Right ventricle myocardium inferior (tissue), 1 donor: ENCODE results near the gene WDR37. TPM values are rescaled to one million over a fixed set of nuclear protein-coding genes. Genes with fewer than 3 reads are reported as not detected.
A peak's percentile ranks its signal among the peaks of the same experiment; 100 is the strongest.
"Not testable (repeated sequence)": the region's sequence is repeated elsewhere in the genome, so short reads cannot be mapped to it uniquely, and the experiment has no call there.

Experiments
- ATAC-seq: fragments of 200-7000 bp; cut with Tn5 transposase; one replicate; pipeline ENCODE4 v1.9.1; 2020; ENCODE audit warnings: mild to moderate bottlenecking, moderate library complexity
- DNase-seq: peaks from one replicate; pipeline ENCODE4 v3.0.0; 2021; ENCODE audit errors: missing footprints
- intact Hi-C: fragments of 100-400 bp; cut with DNase I; formaldehyde crosslinking; loops from one replicate; pipeline ENCODE4 v1.11.0; 2022
- total RNA-seq: library from RNA; stranded (reverse); fragmentation: NEBNext Ultra II Directional; extraction: Animal tissue kit (Norgen Biotek cat#: 25700); gene quantifications from one replicate; pipeline ENCODE4 v1.2.1, GENCODE V29; 2021
- donor health status: DM: no; HTN: yes; CAD: no; lungs with severe emphysema.

Gene WDR37
- total RNA-seq, 1 donor from 2014 or later = 28.9 TPM

DNA sequence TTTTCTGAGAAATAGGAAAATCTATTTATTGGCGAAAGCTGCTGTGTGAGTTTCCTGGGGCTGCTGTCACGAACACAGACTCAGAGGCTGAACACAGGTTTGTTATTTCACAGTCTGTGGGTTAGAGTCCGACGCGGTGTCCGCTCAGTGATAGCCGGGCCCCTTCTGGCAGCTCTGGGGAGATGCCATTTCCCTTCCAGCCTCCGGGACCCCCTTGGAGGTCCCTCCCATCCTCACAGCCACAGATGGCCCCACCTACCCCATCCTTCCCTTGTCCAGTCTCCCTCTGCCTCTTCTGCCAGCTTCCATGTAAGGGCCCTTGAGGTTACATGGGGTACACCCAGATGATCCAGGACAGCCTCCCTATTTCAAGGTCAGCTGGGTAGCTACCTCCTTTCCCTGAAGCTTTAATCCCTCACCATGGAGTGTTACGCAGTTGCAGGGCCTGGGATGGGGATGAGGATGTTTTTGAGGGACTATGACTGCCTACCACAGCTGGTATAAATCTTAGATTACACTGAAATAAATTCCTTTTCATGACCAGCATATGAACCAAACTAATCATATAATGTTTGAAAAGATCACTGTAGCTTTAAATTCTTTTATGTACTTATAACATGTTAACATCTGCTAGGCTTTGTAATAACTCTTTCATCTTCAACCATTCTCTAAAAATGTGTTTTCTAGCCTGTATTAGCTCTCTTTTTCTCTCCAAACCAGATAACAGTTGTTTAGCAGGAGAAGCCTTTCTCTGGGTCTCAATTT is 98.5 kb downstream of the WDR37 start:
- DNase-seq (no peak), ATAC-seq (no peak)
- intact Hi-C loops = no loop called here

DNA sequence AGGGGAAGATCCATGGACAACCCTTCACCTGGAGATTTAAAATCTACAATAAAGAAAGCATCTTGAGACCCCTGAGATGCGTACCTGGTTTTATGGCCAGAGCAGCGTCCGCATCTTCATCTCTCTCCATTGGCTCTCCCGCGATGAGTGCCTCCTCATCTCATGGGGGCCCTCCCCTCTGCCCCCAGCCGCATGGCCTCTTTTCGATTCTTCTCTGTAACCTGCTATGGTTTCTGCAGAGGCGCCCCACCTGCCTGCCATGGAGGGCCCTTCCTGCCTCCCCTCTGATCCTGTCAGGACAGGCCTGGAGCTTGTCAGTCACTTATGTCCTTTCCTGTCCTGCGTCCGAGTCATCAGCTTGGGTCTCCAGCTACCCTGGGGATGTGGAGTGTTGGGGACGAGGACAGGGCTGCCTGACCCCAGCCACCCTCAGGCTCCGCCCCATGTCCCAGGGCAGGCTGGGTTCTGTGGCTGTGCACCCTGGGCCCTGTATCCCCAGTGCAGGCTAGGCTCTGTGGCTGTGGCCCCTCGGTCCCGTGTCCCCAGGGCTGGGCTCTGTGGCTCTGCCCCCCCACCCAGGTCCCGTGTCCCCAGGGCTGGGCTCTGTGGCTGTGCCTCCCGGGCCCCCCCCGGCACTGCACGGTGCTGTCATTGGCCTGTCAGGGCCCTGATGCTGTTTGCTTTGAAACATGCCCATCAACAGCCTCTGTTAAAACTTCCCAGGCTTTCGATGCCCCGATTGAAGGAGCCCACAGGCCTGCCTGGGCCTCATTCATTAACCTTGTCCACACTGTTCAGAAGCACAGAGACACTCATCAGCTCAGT is 99.8 kb downstream of the WDR37 start:
- DNase-seq = peak; percentile 62
- intact Hi-C loops = no loop called here
- ATAC-seq = peak; percentile 26

DNA sequence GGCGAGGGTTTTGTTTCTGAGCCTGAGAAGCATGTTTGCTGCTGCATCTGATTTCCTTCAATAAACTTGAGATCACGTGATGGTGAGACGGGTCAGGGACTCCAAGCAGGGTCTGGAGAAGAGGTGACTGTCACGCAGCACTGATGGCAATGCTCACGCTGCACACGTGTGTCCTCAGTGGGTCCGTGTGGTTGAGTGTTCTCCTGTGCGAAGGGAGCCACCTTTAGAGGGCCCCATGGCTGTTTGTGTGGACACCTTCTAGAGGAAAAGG is 100.4 kb downstream of the WDR37 start:
- ATAC-seq (no peak), DNase-seq (peak; percentile 45)
- intact Hi-C loops = no loop called here

GRCh38 chr10:1156921-1157614 is 100.9 kb downstream of the WDR37 start:
- intact Hi-C loops = no loop called here
- DNase-seq = no peak
- no peak for ATAC-seq

GRCh38 chr10:1157615-1157933 is 101.4 kb downstream of the WDR37 start:
- intact Hi-C loops = no loop called here
- ATAC-seq (no peak), DNase-seq (no peak)

GRCh38 chr10:1158066-1158465 is 101.9 kb downstream of the WDR37 start:
- no peak for DNase-seq
- intact Hi-C loops = no loop called here
- no peak for ATAC-seq

DNA sequence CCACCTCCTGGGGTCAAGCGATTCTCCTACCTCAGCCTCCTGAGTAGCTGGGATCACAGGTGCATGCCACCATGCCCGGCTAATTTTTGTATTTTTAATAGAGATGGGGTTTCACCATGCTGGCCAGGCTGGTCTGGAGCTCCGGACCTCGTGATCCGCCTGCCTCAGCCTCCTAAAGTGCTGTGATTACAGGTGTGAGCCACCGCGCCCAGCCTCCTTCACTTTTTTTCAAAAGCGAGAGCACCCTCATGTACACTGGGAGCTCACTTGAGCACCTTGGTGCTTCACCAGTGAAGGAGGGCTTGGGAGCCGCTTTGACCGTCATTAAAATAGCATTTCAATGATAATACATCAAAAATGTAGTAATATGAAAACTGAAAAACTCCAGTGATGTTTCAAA is 102.4 kb downstream of the WDR37 start:
- DNase-seq, ATAC-seq, intact Hi-C loops: not testable (repeated sequence)

DNA sequence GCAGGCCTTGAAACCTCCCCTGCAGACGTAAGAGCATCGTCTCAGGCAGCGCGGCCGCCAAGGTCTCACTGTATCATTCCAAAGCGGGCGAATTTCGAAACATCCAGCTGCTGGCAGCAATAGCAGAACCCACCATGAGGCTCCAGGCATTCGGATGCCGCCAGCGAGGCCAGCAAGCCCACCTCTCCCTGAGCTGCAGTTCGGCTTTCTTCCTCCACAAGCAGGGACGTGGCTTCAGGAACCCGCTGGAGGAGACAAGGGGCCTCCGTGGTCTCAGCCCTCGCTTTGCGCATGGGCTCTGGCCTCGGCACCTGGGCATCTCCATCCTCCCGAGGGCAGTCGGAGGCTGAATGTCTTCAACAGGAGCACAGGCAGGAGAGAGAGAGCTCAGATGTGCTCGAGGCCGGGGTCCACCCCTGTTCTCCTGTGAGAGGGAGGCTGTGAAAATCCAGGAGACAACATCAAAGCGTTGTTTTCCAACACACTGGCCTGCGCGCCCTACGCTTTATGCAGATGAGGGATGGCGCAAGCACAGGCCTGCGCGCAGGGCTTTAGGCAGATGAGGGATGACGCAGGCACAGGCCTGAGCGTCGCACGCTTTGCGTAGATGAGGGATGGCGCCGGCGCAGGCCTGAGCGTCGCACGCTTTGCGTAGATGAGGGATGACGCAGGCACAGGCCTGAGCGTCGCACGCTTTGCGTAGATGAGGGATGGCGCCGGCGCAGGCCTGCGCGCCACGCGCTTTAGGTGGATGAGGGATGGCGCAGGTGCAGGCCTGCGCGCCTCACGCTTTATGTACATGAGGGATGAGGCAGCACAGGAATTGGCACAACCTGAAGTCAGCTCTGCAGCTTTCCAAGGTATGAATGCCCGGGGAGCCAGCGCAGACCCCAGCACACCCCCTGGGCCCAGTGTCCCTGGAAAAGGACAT is 103.2 kb downstream of the WDR37 start:
- DNase-seq = peak; percentile 56
- intact Hi-C loops = no loop called here
- ATAC-seq = no peak

GRCh38 chr10:1160561-1161314 is 104.6 kb downstream of the WDR37 start:
- DNase-seq = peak; percentile 50
- intact Hi-C loops = no loop called here
- ATAC-seq = no peak

DNA sequence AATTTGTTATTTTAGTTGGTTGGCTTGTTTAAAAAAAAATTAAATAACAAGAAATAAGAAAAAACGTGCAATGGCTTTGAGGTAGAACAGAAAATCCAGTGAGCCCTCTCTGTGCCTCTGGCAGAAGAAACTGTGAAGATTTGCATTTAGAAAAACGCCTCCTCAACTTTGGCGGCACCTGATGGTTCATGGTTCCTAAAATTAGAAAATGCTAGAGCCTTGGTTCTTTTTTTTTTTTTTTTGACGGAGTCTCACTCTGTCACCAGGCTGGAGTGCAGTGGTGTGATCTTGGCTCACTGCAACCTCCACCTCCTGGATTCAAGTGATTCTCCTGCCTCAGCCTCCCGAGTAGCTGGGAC is 105.1 kb downstream of the WDR37 start:
- intact Hi-C loops, DNase-seq, ATAC-seq: not testable (repeated sequence)

GRCh38 chr10:1162481-1163203 is 106.5 kb downstream of the WDR37 start:
- intact Hi-C loops = no loop called here
- DNase-seq (peak; percentile 45), ATAC-seq (no peak)

- ATAC-seq (no peak), DNase-seq (no peak)
- intact Hi-C loops = no loop called here
Measured at GRCh38 chr10:1163204-1163660, 107.0 kb downstream of the WDR37 start.

DNA sequence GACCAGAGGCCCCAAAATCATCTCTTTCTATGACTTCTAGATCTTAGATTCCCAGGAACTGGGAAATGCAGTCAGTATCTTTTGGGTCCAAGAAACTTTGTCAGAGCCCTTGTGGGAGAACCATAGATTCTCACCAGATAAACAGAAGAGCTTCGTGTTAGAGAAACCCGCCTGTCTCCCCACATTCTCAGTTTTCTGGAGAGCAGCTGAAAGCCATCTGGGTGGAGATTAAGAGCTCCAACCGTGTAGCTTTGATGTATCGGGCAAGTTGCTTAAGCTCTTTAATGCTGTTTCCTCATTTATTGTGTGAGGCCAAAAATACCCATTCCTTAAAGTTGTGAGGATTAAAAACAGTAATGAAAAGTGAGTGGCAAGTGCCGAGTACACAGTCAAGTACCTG is 107.6 kb downstream of the WDR37 start:
- ATAC-seq = no peak
- DNase-seq = no peak
- intact Hi-C loops = no loop called here

GRCh38 chr10:1166101-1166827 is 110.1 kb downstream of the WDR37 start:
- DNase-seq (peak; percentile 47), ATAC-seq (no peak)
- intact Hi-C loops = no loop called here

DNA sequence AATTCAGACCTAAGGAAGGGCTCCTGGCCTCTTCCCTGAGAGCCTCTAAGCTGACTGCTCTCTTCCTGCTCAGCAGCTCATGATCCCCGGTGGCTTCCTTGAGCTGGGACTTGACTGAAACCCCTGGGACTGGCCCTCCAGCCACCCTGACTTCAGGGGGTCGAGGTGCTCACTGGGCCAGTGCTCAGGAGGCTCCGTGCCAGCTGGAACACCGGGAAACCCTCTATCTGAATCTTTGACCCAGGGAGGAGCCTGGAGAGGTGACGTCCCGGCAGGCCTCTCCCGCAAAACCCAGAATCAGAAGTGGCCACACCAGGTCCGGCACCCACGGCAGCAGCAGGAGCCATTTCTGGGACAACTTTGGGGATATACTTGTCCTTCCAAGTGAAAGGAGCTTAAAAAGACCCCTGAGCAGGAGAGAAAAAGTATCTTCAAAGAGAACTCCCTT is 110.7 kb downstream of the WDR37 start:
- intact Hi-C loops = no loop called here
- no peak for DNase-seq
- no peak for ATAC-seq

- ATAC-seq (no peak), DNase-seq (no peak)
- intact Hi-C loops = no loop called here
Measured at GRCh38 chr10:1168763-1169162, 112.6 kb downstream of the WDR37 start.
